Left lung (tissue), 10 donors: Measurements from ENCODE around the gene FGD3. TPM values are rescaled to one million over a fixed set of nuclear protein-coding genes. Genes with fewer than 3 reads are reported as not detected.
A peak's percentile ranks its signal among the peaks of the same experiment; 100 is the strongest.

ENCODE experiments used
- ATAC-seq: fragments of 200-7000 bp; cut with Tn5 transposase; one replicate; pipeline ENCODE4 v1.9.1; 2020; ENCODE audit warnings: moderate library complexity
- DNase-seq, 4 donors: peaks; one replicate each; pipeline ENCODE4 v3.0.0-alpha.2; 2013 to 2020
- H3K27ac ChIP-seq, 2 donors: fragments of 200-600 bp; sonication (generic) in 1 of 2; one replicate each; pipeline versions ENCODE4 v1.5.0 to v1.8.0; 2020 to 2021
- H3K27me3 ChIP-seq, 2 donors: fragments of 200-600 bp; sonication (generic) in 1 of 2; one replicate each; pipeline versions ENCODE4 v1.5.0 to v1.8.0; 2020 to 2021
- H3K36me3 ChIP-seq, 2 donors: fragments of 200-600 bp; sonication (generic) in 1 of 2; one replicate each; pipeline versions ENCODE4 v1.5.0 to v1.8.0; 2020 to 2021
- H3K4me1 ChIP-seq, 2 donors: fragments of 200-600 bp; one replicate each; pipeline ENCODE4 v1.8.0; 2021
- H3K4me3 ChIP-seq, 2 donors: fragments of 200-600 bp; sonication (generic) in 1 of 2; one replicate each; pipeline versions ENCODE4 v1.5.0 to v1.8.0; 2020 to 2021; ENCODE audit warnings: mild to moderate bottlenecking in 1 of 2
- H3K9me3 ChIP-seq, 2 donors: fragments of 200-600 bp; sonication (generic) in 1 of 2; one replicate each; pipeline versions ENCODE4 v1.5.0 to v1.8.0; 2020 to 2021
- CTCF ChIP-seq, 2 donors: fragments of 200-600 bp; sonication (generic) in 1 of 2; IDR thresholded peaks; one replicate each; pipeline versions ENCODE4 v1.5.0 to v1.8.0; 2021; ENCODE audit warnings: antibody characterized with exemption in 2 of 2
- intact Hi-C, 2 donors: fragments of 100-400 bp; cut with DNase I; formaldehyde crosslinking; loops; one replicate each; pipeline versions ENCODE4 v1.11.2 to v1.14.2; 2022
- polyA plus RNA-seq, 6 donors: library from polyadenylated mRNA; unstranded; fragments of 120-200 nt; gene quantifications; one replicate each; pipeline ENCODE4 v1.2.1, GENCODE V29; 2013; ENCODE audit not compliant: insufficient read length in 6 of 6
- total RNA-seq, 2 donors: library from RNA; stranded (reverse); fragmentation: NEBNext Ultra II Directional; extraction: Animal tissue kit (Norgen Biotek cat#: 25700); gene quantifications; one replicate each; pipeline ENCODE4 v1.2.1, GENCODE V29; 2021
- donor health status: DM: no; HTN: yes; CAD: no.
- donor health status: DM: no; HTN: no; CAD: no.

The FGD3 gene
- total and polyA plus RNA-seq, 8 donors = 4.2 to 29.9 (median 7.8) TPM

GRCh38 chr9:93053781-93054331, 106.5 kb downstream of the FGD3 start:
- intact Hi-C loops = no loop called here
- Histone ChIP-seq H3K4me1 (peaks cover 3 to 43% of the 10 kb centered on the region in 2 donors), H3K4me3 (no peak overlapping the region), H3K36me3 (no peaks in the 10 kb centered on the region), H3K27ac (no peak overlapping the region), H3K27me3 (no peaks in the 10 kb centered on the region), H3K9me3 (no peaks in the 10 kb centered on the region)
- no peak for TF ChIP-seq CTCF (IDR thresholded peaks at IDR 0.05)
- DNase-seq = peak in 1 of 4 donors; percentile 38
- no peak for ATAC-seq

DNA sequence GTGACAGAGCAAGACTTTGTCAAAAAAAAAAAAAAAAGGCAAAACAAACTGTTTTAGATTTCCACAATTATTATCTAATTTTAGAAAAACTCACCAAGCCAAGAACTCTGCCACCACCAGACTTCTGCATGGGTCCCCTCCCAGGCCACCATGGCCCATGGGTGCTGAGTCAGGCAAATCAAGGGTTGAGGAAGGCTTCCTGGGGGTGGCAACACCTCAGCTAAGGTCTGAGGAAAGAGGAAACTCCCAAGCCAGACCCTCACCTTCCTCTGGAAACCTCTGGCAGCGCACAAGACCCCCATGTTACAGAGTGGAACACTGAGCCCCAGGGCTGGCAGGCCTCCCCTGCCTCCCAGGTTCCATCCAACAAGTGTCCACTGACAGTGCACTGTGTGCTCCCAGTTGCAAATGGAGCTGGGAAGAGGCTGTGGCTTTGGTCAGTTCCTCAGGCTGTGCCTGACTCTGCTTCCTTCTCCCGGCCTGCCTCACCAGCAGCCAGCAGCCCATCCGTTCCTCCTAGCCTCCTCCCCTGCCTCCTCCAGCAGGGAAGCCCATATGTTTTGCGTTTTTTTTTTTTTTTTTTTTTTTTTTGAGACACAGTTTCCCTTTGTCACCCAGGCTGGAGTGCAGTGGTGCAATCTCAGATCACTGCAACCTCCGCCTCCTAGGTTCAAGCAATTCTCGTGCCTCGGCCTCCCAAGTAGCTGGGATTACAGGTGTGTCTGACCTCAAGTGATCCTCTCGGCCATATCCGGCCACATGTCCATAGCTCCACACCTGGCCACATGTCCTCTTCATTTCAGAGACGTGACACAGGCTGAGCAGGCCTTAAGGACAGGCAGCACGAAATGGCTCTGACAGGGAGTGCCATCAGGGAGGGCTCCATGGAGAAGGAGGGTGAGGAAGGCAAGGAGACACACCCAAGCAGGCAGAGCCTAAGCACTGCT, 107.7 kb downstream of the FGD3 start:
- ATAC-seq (no peak), DNase-seq (peak in 1 of 4 donors; percentile 67)
- TF ChIP-seq CTCF (IDR thresholded peaks at IDR 0.05) = no peak
- Histone ChIP-seq H3K36me3 (no peaks in the 10 kb centered on the region), H3K4me3 (no peak overlapping the region), H3K27ac (peak overlapping the region in 1 of 2 donors; percentile 63), H3K27me3 (no peaks in the 10 kb centered on the region), H3K4me1 (peaks cover 6 to 54% of the 10 kb centered on the region in 2 donors), H3K9me3 (no peaks in the 10 kb centered on the region)
- intact Hi-C loops = no loop called here

DNA sequence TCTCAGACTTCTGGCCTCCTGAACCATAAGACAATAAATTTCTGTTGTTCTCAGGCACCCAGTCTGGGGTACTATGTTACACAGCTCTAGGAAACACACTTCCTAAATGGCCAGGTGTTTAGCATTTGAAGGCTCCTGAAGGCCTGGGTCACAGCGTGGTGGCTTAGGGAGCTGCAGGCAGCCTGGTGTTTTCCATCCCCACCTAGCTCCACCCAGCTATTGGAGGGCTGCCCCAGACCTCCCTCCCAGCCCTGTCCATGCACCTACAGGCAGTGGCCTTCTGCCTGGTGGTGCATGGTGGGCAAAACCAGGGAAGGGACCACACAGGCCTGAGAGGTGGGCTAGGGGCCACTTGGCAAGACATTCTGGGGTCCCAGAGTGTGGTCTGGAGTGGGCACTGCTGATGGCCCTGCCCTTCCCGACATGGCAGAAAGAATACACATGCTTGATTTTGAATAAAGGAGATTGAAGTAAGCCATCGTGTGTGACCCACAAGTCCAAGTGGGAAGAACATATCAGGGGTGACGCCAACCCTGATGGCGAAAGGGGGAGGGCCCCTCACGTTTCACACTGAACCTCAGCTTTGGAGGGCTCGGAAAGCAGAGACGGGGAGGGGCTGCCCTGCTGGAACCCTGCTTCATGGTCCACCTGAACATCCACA, 109.8 kb downstream of the FGD3 start:
- Histone ChIP-seq H3K27me3 (no peaks in the 10 kb centered on the region), H3K4me1 (peaks cover 6 to 73% of the 10 kb centered on the region in 2 donors), H3K9me3 (no peaks in the 10 kb centered on the region), H3K4me3 (no peak overlapping the region), H3K36me3 (no peaks in the 10 kb centered on the region), H3K27ac (no peak overlapping the region)
- intact Hi-C loops = no loop called here
- DNase-seq = peak in 1 of 4 donors; percentile 29
- ATAC-seq = no peak
- no peak for TF ChIP-seq CTCF (IDR thresholded peaks at IDR 0.05)

DNA sequence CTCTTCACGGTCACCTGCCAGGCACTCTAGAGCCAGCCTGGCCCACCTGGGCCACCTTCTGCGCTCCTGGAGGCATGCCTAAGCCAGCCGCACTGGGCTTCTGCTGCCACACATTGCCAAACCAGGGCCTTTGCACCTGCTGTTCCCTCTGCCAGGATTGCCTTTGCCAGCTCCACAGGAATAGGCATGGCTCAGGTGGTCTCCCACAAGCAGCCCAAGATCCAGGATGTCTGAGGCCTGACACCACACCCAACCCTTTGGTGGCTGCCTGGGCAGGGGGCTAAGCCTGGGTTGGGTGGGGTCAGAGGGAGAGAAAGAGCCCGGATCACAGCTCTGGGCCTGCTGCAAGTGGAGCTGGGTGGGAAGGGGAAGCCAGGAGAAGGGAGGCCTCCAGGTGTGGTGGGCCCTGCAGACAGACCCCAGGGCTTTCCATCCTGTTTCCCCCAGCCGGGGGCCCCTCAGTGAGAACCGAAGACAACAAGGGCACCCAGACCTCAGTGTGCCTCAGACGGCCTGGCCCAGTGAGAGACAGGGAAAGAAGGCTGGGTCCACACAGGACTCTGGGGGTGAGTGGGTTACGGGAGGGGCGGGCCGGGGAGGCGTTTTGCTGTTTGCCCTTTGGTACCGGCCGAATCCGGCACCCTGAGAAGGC, 110.5 kb downstream of the FGD3 start:
- peak overlapping the region in 1 of 2 donors; percentile 64 for H3K4me3 ChIP-seq
- ATAC-seq = no peak
- intact Hi-C loops = no loop called here

More for the DNA sequence above, 110.5 kb downstream of the FGD3 start:
- Histone ChIP-seq H3K27ac (peak overlapping the region; percentile 54 to 75), H3K27me3 (no peaks in the 10 kb centered on the region), H3K9me3 (no peaks in the 10 kb centered on the region), H3K36me3 (no peaks in the 10 kb centered on the region), H3K4me1 (peaks cover 6 to 70% of the 10 kb centered on the region in 2 donors)
- TF ChIP-seq CTCF (IDR thresholded peaks at IDR 0.05) = no peak
- DNase-seq = peak in 1 of 4 donors; percentile 57
